HG03280 (cell line): ENCODE results near the gene PTPRN2.

Experiments
- ATAC-seq: cut with Tn5 transposase; IDR thresholded peaks from one replicate; pipeline ENCODE4 v1.9.1; 2021; ENCODE audit warnings: mild to moderate bottlenecking, moderate library complexity; ENCODE audit not compliant: unreplicated experiment

Gene PTPRN2

DNA sequence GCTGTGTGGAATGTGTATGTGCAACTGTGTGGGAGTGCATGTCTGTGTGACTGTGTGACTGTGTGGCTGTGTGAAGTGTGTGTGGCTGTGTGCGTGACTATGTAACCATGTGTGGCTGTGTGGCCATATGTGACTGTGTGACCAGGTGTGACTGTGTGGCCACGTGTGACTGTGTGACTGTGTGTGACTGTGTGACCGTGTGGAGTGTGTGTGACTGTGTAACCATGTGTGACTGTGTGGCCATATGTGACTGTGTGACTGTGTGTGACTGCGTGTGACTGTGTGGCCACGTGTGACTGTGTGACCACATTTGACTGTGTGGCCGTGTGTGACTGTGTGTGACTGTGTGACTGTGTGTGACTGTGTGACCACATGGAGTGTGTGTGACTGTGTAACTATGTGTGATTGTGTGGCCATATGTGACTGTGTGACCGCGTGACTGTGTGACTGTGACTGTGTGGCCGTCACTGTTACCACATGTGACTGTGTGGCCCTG, 747.9 kb downstream of the PTPRN2 start:
- ATAC-seq = no peak

- ATAC-seq = no peak
These were observed 748.4 kb downstream of the PTPRN2 start for GRCh38 chr7:157839226-157839625.

DNA sequence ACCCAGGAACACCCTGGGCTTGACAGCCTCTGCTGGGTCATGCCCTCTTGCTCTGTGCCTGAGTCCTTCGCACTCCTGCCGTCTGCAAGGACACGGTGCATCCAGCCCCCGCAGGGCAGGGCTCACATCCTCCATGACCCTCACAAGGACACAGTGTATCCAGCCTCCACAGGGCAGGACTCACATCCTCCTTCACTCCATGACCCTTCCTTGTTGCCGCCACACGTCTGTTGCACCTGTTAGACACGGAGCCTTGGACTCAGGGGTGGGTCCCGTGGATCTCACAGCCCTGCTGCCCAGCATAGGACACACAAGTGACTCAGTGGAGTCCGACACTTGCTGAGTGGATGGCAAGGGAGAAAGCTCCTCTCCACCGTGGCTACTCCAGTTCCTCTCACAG, 750.1 kb downstream of the PTPRN2 start:
- no peak for ATAC-seq

DNA sequence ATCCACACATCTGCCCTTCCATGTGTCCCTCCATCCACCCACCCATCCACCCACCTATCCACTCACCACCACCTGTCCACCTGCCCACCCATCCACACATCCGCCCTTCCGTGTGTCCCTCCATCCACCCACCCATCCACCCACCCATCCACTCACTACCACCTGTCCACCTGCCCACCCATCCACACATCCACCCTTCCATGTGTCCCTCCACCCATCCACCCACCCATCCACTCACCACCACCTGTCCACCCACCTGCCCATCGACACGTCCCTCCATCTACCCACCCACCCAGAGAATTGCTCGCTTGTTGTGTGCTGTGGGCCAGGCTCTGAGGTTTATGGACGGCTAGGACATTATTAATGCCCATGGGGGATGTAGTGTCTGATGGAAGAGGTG, 750.6 kb downstream of the PTPRN2 start:
- no peak for ATAC-seq

GRCh38 chr7:157834501-157835163, 753.0 kb downstream of the PTPRN2 start:
- no peak for ATAC-seq

DNA sequence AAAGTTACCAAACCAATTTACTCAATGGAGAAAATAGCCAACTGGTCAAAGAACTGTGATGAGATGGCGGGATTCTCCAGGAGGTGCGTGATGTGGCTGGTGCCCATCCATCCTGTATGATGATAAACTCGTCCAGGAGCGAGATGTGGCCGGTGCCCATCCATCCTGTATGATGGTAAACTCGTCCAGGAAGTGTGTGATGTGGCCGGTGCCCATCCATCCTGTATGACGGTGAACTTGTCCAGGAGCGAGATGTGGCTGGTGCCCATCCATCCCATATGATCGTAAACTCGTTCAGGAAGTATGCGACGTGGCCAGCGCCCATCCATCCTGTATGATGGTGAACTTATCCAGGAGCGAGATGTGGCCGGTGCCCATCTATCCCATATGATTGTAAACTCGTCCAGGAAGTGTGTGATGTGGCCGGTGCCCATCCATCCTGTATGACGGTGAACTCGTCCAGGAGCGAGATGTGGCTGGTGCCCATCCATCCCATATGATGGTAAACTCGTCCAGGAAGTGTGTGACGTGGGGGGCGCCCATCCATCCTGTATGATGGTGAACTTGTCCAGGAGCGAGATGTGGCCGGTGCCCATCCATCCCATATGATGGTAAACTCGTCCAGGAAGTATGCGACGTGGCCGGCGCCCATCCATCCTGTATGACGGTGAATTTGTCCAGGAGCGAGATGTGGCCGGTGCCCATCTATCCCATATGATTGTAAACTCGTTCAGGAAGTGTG, 754.6 kb downstream of the PTPRN2 start:
- ATAC-seq = no peak

- ATAC-seq = no peak
These were observed 755.2 kb downstream of the PTPRN2 start for GRCh38 chr7:157832421-157832820.

DNA sequence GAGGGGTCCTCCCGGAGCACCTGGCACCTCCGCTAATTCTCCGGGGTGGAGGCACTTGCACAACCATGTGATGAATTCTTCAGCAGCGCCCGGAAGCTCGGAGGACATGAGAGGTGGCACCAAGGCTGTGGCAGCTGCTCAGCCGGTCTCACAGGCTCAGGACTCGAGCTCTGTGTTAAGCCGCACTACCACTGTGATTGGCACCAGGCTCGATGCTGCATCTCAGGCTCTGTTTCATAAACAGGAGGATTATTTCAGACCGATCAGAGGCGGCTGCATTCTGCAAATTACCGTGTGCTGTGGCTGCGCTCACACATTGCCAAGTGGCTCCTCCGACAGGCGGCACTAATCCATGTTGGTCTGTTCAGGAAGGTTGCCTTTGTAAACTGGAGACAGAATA, 755.6 kb downstream of the PTPRN2 start:
- ATAC-seq = no peak

- ATAC-seq = no peak
These were observed 756.3 kb downstream of the PTPRN2 start for GRCh38 chr7:157831143-157831905.

- no peak for ATAC-seq
These were observed 757.3 kb downstream of the PTPRN2 start for GRCh38 chr7:157830331-157830730.

GRCh38 chr7:157829491-157829890, 758.1 kb downstream of the PTPRN2 start:
- no peak for ATAC-seq

- ATAC-seq = no peak
These were observed 758.7 kb downstream of the PTPRN2 start for GRCh38 chr7:157828881-157829280.

DNA sequence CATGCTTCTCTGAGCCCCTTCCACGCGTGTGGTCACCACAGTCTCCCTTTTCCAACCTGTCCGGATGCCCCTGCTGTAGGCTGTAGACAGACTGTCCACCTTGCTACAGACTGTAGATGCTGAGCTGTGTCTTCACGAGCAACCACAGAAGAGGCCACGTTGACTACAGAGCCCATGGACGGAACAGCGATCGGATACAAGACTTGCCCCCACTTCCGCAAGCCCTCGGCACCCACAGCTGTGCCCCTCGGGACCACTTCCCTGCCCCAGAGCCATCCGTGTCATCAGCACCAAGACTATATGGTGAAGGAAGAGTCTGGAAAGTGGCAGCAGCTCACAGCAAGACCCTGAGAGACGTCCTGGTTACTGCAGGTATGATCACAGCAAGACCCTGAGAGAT, 759.4 kb downstream of the PTPRN2 start:
- no peak for ATAC-seq

GRCh38 chr7:157827863-157828160, 759.8 kb downstream of the PTPRN2 start:
- ATAC-seq = no peak

- ATAC-seq = no peak
These were observed 760.4 kb downstream of the PTPRN2 start for GRCh38 chr7:157827045-157827862.

GRCh38 chr7:157826566-157826965, 761.1 kb downstream of the PTPRN2 start:
- no peak for ATAC-seq

DNA sequence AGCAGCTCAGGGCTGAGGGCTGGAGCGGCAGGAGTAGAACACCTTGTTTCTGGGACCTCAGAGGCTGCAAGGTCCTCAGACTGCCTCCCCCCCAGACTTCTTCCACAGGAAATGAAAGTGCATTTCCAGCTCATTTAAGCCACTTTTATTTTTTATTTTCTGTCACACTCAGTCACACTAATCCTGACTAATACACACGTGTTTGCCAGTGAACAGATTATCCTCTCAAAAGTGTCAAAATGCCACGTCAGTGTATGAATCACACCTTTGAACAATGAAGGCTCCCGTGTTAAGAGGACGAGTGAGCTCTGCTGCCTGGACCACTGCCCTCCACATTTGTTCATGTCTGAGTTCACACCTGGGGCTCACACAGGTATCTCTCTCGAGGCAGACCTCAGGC, 762.3 kb downstream of the PTPRN2 start:
- no peak for ATAC-seq

DNA sequence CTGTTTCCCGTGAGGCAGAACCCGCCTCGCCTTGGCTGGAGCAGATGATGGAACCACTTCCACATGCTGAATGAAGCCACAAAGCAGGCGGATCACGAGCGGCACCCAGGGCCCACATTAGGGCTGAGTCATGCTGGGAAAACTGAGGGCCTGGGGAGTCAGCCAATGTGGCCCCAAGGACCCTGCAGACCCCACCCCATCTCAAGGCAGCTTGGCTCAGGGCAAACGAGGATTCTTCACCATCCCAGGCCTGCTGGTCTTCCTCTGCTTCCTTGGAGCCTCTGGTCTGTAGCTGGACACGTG, 762.9 kb downstream of the PTPRN2 start:
- no peak for ATAC-seq

- ATAC-seq = no peak
These were observed 763.4 kb downstream of the PTPRN2 start for GRCh38 chr7:157824011-157824818.

DNA sequence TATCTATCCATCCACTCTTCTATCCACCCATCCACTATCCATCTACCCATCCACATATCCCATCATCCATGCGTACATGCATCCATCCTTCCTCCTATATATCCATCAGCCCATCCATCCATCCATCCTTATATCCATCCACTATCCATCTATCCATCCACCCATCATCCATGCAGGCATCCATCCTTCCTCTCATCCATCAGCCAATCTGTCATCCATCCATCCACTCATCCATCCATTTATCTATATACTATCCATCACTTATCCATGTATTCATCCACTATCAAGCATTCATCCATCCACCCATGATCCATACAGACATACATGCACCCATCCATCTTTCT, 765.0 kb downstream of the PTPRN2 start:
- no peak for ATAC-seq
